ENCODE data around the gene GRM7. TPM values are rescaled to one million over a fixed set of nuclear protein-coding genes. Genes with fewer than 3 reads are reported as not detected.

GRM7 gene
- total and polyA plus RNA-seq, 5 experiments from 2014 or later, result not detected

- DNase-seq (no peak), ATAC-seq (no peak)
- H3K27me3 Mint-ChIP-seq, result no peaks in the 10 kb centered on the region
- no peak overlapping the region for H3K27ac Mint-ChIP-seq
- POLR2A ChIA-PET, result no interaction called here
- H3K4me3 Mint-ChIP-seq, result no peak overlapping the region
- no peaks in the 10 kb centered on the region for H3K4me1 Mint-ChIP-seq
- no peaks in the 10 kb centered on the region for H3K36me3 Mint-ChIP-seq
- peaks cover 0 to 6% (median 0%) of the 10 kb centered on the region in 9 donors for H3K9me3 Mint-ChIP-seq
Measured at GRCh38 chr3:7469866-7470265, 609.0 kb downstream of the GRM7 start.

- H3K4me1 Mint-ChIP-seq, result no peaks in the 10 kb centered on the region
- H3K27me3 Mint-ChIP-seq, result peaks cover 0 to 12% (median 0%) of the 10 kb centered on the region in 5 donors
- H3K36me3 Mint-ChIP-seq, result no peaks in the 10 kb centered on the region
- POLR2A ChIA-PET, result no interaction called here
- no peak overlapping the region for H3K4me3 Mint-ChIP-seq
- peaks cover 0 to 7% (median 0%) of the 10 kb centered on the region in 9 donors for H3K9me3 Mint-ChIP-seq
- DNase-seq, result no peak
- ATAC-seq, result no peak
- H3K27ac Mint-ChIP-seq, result no peak overlapping the region
Measured at GRCh38 chr3:7484636-7485035, 623.7 kb downstream of the GRM7 start.

- Mint-ChIP-seq H3K9me3 (peaks cover 0 to 8% (median 0%) of the 10 kb centered on the region in 9 donors), H3K27me3 (peaks cover 0 to 8% (median 0%) of the 10 kb centered on the region in 5 donors), H3K36me3 (no peaks in the 10 kb centered on the region), H3K4me1 (no peaks in the 10 kb centered on the region), H3K4me3 (no peak overlapping the region), H3K27ac (no peak overlapping the region)
- DNase-seq (no peak), ATAC-seq (no peak)
- POLR2A ChIA-PET, result no interaction called here
Measured at GRCh38 chr3:7487763-7488162, 626.8 kb downstream of the GRM7 start.

- no peak for DNase-seq
- peaks cover 0 to 20% (median 4%) of the 10 kb centered on the region in 9 donors for H3K9me3 Mint-ChIP-seq
- POLR2A ChIA-PET, result no interaction called here
- H3K36me3 Mint-ChIP-seq, result peaks cover 0 to 4% (median 0%) of the 10 kb centered on the region in 3 donors
- H3K27me3 Mint-ChIP-seq, result peaks cover 0 to 4% (median 0%) of the 10 kb centered on the region in 5 donors
- ATAC-seq, result no peak
- no peak overlapping the region for H3K4me3 Mint-ChIP-seq
- no peak overlapping the region for H3K27ac Mint-ChIP-seq
- H3K4me1 Mint-ChIP-seq, result no peaks in the 10 kb centered on the region
Measured at GRCh38 chr3:7489417-7489816, 628.5 kb downstream of the GRM7 start.

GRCh38 chr3:7498715-7499114 lies 637.8 kb downstream of the GRM7 start:
- DNase-seq (no peak), ATAC-seq (no peak)
- H3K36me3 Mint-ChIP-seq, result peaks cover 0 to 9% (median 0%) of the 10 kb centered on the region in 3 donors
- no peak overlapping the region for H3K27ac Mint-ChIP-seq
- peaks cover 0 to 28% (median 6%) of the 10 kb centered on the region in 9 donors for H3K9me3 Mint-ChIP-seq
- no peak overlapping the region for H3K4me3 Mint-ChIP-seq
- no peaks in the 10 kb centered on the region for H3K4me1 Mint-ChIP-seq
- peaks cover 0 to 9% (median 2%) of the 10 kb centered on the region in 5 donors for H3K27me3 Mint-ChIP-seq
- POLR2A ChIA-PET, result no interaction called here

GRCh38 chr3:7503431-7503830 lies 642.5 kb downstream of the GRM7 start:
- POLR2A ChIA-PET, result no interaction called here
- H3K9me3 Mint-ChIP-seq, result peaks cover 0 to 16% (median 2%) of the 10 kb centered on the region in 9 donors
- no peak for DNase-seq
- H3K27me3 Mint-ChIP-seq, result peaks cover 0 to 9% (median 0%) of the 10 kb centered on the region in 5 donors
- no peaks in the 10 kb centered on the region for H3K4me1 Mint-ChIP-seq
- ATAC-seq, result no peak
- H3K4me3 Mint-ChIP-seq, result no peak overlapping the region
- H3K36me3 Mint-ChIP-seq, result no peaks in the 10 kb centered on the region
- H3K27ac Mint-ChIP-seq, result no peak overlapping the region

GRCh38 chr3:7504886-7505775 lies 644.2 kb downstream of the GRM7 start:
- H3K9me3 Mint-ChIP-seq, result peaks cover 0 to 13% (median 2%) of the 10 kb centered on the region in 9 donors

GRCh38 chr3:7506606-7507180 lies 645.8 kb downstream of the GRM7 start:
- POLR2A ChIA-PET, result no interaction called here
- Mint-ChIP-seq H3K27ac (no peak overlapping the region), H3K36me3 (no peaks in the 10 kb centered on the region)

More at GRCh38 chr3:7504886-7505775, 644.2 kb downstream of the GRM7 start:
- no peak overlapping the region for H3K4me3 Mint-ChIP-seq
- H3K36me3 Mint-ChIP-seq, result no peaks in the 10 kb centered on the region
- POLR2A ChIA-PET, result no interaction called here
- H3K27ac Mint-ChIP-seq, result no peak overlapping the region
- DNase-seq (no peak), ATAC-seq (no peak)
- H3K4me1 Mint-ChIP-seq, result no peaks in the 10 kb centered on the region
- peaks cover 0 to 9% (median 2%) of the 10 kb centered on the region in 5 donors for H3K27me3 Mint-ChIP-seq

GRCh38 chr3:7508821-7509220 lies 647.9 kb downstream of the GRM7 start:
- no peak for DNase-seq
- H3K4me1 Mint-ChIP-seq, result no peaks in the 10 kb centered on the region
- H3K27me3 Mint-ChIP-seq, result peaks cover 0 to 13% (median 4%) of the 10 kb centered on the region in 5 donors
- H3K36me3 Mint-ChIP-seq, result no peaks in the 10 kb centered on the region
- H3K4me3 Mint-ChIP-seq, result no peak overlapping the region
- H3K27ac Mint-ChIP-seq, result no peak overlapping the region
- H3K9me3 Mint-ChIP-seq, result peaks cover 0 to 9% (median 3%) of the 10 kb centered on the region in 9 donors
- ATAC-seq, result no peak
- POLR2A ChIA-PET, result no interaction called here

More at GRCh38 chr3:7506606-7507180, 645.8 kb downstream of the GRM7 start:
- ATAC-seq, result no peak
- H3K9me3 Mint-ChIP-seq, result peaks cover 0 to 12% (median 2%) of the 10 kb centered on the region in 9 donors
- no peak overlapping the region for H3K4me3 Mint-ChIP-seq
- DNase-seq, result no peak
- H3K4me1 Mint-ChIP-seq, result no peaks in the 10 kb centered on the region
- peaks cover 0 to 11% (median 2%) of the 10 kb centered on the region in 5 donors for H3K27me3 Mint-ChIP-seq

- DNase-seq (no peak), ATAC-seq (no peak)
- H3K9me3 Mint-ChIP-seq, result peaks cover 0 to 2% (median 0%) of the 10 kb centered on the region in 9 donors
- no peak overlapping the region for H3K4me3 Mint-ChIP-seq
- H3K27me3 Mint-ChIP-seq, result peaks cover 0 to 13% (median 4%) of the 10 kb centered on the region in 5 donors
- H3K36me3 Mint-ChIP-seq, result no peaks in the 10 kb centered on the region
- no peak overlapping the region for H3K27ac Mint-ChIP-seq
- POLR2A ChIA-PET, result no interaction called here
- H3K4me1 Mint-ChIP-seq, result no peaks in the 10 kb centered on the region
Measured at GRCh38 chr3:7512048-7512447, 651.1 kb downstream of the GRM7 start.

GRCh38 chr3:7518026-7518425 lies 657.1 kb downstream of the GRM7 start:
- H3K4me1 Mint-ChIP-seq, result no peaks in the 10 kb centered on the region
- no peaks in the 10 kb centered on the region for H3K36me3 Mint-ChIP-seq
- H3K4me3 Mint-ChIP-seq, result no peak overlapping the region
- POLR2A ChIA-PET, result no interaction called here
- H3K9me3 Mint-ChIP-seq, result peaks cover 0 to 6% (median 0%) of the 10 kb centered on the region in 9 donors
- H3K27me3 Mint-ChIP-seq, result peaks cover 0 to 3% (median 0%) of the 10 kb centered on the region in 5 donors
- H3K27ac Mint-ChIP-seq, result no peak overlapping the region
- no peak for DNase-seq
- no peak for ATAC-seq

GRCh38 chr3:7518456-7518855 lies 657.5 kb downstream of the GRM7 start:
- Mint-ChIP-seq H3K27me3 (peaks cover 0 to 3% (median 0%) of the 10 kb centered on the region in 5 donors), H3K9me3 (peaks cover 0 to 10% (median 3%) of the 10 kb centered on the region in 9 donors), H3K4me3 (no peak overlapping the region), H3K27ac (no peak overlapping the region), H3K4me1 (no peaks in the 10 kb centered on the region), H3K36me3 (no peaks in the 10 kb centered on the region)
- POLR2A ChIA-PET, result no interaction called here
- ATAC-seq, result no peak
- DNase-seq, result no peak

- peaks cover 0 to 13% (median 3%) of the 10 kb centered on the region in 9 donors for H3K9me3 Mint-ChIP-seq
- H3K4me3 Mint-ChIP-seq, result no peak overlapping the region
- POLR2A ChIA-PET, result no interaction called here
- H3K4me1 Mint-ChIP-seq, result no peaks in the 10 kb centered on the region
- peaks cover 0 to 3% (median 0%) of the 10 kb centered on the region in 5 donors for H3K27me3 Mint-ChIP-seq
- no peak overlapping the region for H3K27ac Mint-ChIP-seq
- no peaks in the 10 kb centered on the region for H3K36me3 Mint-ChIP-seq
- no peak for ATAC-seq
- DNase-seq, result no peak
Measured at GRCh38 chr3:7520059-7520458, 659.1 kb downstream of the GRM7 start.

Data from naive thymus-derived CD8-positive, alpha-beta T cell (primary cell).